GM19240 (cell line): ENCODE results near the gene DLX1.
"Not testable (repeated sequence)": the region's sequence is repeated elsewhere in the genome, so short reads cannot be mapped to it uniquely, and the experiment has no call there.

Source experiments
- DNase-seq: peaks from one replicate; pipeline ENCODE4 v3.0.0; 2011; ENCODE audit warnings: low spot score; ENCODE audit not compliant: insufficient read length

DLX1 gene

DNA sequence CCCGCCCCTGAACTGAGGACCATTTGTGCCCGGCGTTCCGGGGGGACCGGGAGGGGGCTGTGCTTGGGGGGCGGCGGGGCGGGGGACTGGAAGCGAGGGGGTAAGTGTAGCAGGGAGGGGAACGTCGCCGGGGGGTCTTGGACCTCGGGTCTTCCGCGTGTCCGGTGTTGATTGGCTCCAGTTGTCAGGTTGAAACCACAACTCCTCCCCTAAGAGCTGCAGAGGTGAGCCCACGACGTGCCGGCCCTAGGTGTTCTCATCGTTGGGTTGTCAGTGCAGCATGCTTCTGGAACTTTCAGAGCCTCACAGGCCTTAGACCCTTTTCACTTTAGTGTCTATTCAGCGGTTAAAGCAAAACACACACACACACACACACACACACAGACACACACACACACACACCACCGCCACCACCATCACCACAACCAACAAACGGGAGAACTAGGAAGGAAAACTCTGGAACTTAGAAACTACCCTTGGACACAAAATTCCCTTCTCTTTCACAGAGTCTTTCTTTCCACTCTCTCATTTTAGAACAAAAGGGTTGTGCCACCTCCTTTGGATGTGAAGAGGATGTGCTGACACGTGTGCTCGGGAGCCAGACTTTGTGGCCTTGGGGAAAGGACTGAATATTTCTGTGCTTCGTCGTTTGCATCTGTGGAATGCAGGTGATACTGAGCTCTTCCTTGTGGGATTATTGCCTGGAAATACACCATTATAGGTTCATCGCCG lies 24.1 kb downstream of the DLX1 start:
- DNase-seq = no peak

DNA sequence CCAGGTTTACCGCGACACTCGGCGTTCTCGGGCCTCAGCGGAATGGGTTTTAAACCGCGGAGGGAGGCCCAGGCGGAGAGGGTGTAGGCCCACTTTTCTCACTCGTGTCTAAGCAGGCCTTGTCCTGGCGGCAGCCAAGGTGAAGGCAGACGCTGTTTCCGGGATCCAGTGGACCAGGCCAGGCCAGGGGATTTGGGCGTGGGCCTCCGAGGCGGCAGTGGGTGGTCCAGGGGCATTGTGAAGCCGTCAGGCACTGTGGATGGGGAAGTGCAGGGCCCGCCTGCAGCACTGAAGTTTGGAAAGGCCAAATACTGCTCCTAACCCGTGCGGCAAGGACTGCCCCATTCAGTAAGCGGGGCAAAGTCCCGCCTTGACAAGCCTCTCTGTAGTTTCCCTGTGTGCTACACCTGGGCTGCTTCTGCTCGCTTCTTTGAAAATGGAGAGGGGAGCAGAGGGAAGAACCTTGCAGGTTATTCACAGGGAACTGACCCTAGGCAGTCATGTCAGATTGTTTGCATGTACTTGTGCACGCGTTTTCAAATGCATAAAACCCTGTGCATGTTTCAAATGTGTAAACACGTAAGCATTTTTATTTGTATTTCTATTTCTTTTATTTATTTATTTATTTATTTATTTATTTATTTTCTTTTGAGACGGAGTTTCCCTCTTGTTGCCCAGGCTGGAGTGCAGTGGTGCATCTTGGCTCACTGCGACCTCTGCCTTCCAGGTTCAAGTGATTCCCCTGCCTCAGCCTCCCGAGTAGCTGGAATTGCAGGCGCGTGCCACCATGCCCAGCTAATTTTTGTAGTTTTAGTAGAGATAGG lies 24.9 kb downstream of the DLX1 start:
- no peak for DNase-seq

DNA sequence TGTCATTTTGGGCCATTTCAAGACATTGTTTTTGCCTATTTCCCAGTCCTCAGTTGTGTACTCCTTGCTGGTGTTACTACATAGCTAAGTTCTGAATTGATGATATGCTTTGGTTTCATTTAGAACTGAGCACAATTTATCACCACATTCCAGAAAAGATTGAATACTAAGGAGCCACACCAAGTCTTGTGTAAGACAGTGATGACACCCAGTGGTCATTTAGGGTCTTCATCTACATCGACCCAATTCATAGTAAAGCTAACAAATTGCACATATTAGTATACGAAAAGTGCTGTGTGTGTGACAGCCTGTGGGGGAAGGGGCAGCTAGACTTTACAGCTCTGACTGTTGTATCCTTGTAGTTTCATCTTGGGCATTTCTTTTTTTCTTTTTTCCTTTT lies 28.3 kb downstream of the DLX1 start:
- no peak for DNase-seq

- DNase-seq = not testable (repeated sequence)
These were observed 28.9 kb downstream of the DLX1 start for GRCh38 chr2:172114176-172114575.

GRCh38 chr2:172114579-172114978 lies 29.3 kb downstream of the DLX1 start:
- DNase-seq = no peak

GRCh38 chr2:172116107-172116506 lies 30.8 kb downstream of the DLX1 start:
- DNase-seq = no peak

DNA sequence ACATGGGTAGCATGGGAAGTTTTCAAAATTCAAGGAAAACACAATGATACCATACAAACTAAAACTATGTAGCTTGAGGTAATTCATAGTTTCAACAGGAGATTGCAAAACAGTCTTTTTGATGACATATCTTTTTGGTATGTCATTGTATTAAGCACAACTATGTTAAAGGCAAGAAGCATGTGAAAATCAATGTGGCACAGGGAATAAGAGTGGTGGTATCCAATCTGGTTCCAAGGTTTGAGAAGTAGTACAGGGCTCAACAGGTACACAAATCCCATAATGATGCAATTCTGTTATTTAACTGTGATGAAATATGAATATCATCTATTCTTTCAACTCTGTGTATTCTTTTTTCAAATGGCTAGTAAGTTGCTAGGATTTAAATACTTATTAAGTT lies 33.8 kb downstream of the DLX1 start:
- DNase-seq = no peak

- DNase-seq = no peak
These were observed 34.8 kb downstream of the DLX1 start for GRCh38 chr2:172120118-172120517.

DNA sequence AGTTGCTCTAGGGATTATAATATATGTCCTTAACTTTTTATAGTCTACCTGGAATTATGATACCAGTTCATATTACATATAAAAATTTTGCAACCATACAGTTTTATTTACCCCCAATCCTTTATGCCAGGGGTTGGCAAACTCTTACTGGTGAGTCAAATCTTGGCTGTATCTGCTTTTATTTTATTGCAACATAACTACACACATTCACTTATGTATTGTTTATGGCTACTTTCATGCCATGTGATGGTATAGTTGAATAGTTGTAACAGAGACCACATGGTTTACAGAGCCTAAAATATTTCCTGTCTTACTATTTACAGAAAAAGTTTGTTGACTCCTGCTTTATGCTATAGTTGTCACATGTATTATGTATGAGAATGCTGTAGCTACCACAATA lies 43.2 kb downstream of the DLX1 start:
- no peak for DNase-seq

DNA sequence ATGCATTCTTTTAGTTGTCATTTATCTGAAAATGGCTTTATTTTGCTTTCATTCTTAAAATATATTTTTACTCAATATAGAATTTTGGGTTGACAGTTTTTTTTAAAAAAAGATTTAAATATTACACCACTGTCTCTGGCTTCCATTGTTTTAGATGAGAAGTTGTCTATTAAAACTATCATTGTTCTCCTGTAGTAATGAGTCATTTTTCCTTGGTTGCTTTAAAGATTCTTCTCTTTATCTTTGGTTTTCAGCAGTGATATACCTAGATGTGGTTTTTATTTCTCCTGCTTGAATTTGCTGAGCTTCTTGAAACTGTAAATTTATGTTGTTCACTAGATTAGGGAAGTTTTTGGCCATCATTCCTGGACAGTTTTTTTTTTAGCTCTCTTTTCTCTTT lies 44.1 kb downstream of the DLX1 start:
- no peak for DNase-seq

GRCh38 chr2:172131713-172132555 lies 46.6 kb downstream of the DLX1 start:
- DNase-seq = no peak

GRCh38 chr2:172134270-172134669 lies 49.0 kb downstream of the DLX1 start:
- no peak for DNase-seq

DNA sequence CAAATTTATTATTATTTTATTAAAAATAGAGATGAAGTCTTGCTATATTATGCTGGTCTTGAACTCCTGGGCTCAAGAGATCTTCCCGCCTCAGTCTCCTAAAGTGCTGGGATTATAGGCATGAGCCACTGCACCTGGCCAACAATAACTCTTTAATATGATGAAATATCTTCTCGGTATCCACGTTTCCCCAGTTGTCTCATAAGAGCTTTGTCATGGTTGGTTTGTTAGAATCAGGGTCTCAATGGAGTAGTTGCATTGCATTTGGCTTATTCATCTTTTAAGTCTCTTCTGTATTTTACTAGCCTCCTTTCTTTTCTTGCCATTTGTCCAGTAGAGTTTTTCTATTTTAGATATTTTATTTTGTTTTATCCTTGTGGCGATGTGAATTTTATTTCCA lies 50.1 kb downstream of the DLX1 start:
- no peak for DNase-seq

DNA sequence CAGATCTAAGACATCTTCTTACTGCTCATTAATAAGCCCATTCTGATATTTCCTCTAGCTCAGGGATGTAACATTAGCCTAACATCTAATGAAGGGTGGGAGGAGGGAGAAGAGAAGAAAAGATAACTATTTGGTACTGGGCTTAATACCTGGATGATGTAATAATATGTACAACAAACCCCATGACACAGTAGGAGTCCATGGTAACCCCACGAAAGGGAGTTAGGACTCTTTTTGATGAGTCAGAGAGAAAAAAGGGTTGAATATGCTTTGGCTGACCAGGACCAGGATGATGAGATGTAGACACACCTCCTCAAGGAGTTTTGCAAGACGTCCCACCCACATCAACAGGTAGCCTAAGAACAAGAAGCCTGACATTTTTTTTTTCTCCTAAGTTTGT lies 51.8 kb downstream of the DLX1 start:
- no peak for DNase-seq

DNA sequence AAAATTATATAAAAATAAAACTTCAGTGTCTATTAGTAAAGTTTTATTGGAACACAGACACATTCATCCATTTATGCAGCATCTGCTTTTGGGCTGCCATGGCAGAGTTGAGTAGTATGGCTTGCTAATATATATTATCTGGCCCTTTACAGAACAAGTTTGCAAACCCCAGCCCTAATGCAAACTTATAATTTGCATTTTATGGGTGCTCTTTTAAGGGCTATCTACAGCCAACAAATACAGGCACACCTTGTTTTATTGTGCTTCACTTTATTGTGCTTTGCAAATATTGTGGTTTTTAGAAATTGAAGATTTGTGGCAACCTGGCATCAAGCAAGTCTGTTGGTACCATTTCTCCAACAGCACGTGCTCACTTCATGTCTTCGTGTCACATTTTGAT lies 52.6 kb downstream of the DLX1 start:
- DNase-seq = no peak

GRCh38 chr2:172138727-172139126 lies 53.4 kb downstream of the DLX1 start:
- not testable (repeated sequence) for DNase-seq
